Bronchial epithelial cell (primary cell): Measurements from ENCODE around the gene C6orf141. TPM values are rescaled to one million over a fixed set of nuclear protein-coding genes. Genes with fewer than 3 reads are reported as not detected.
"Not testable (repeated sequence)": the region's sequence is repeated elsewhere in the genome, so short reads cannot be mapped to it uniquely, and the experiment has no call there.

Source experiments
- DNase-seq: peaks from one replicate; pipeline ENCODE4 v3.0.0-alpha.2; 2010; ENCODE audit warnings: low read depth
- FAIRE-seq: peaks from 2 replicates; lab custom pipeline; 2011; peaks lifted over from hg19 to GRCh38; lab: Jason Lieb, UNC
- H3K27me3 ChIP-seq: 2 replicates; pipeline ENCODE4 v1.5.1; 2011; ENCODE audit warnings: low read length; ENCODE audit not compliant: control insufficient read depth, insufficient read depth
- H3K36me3 ChIP-seq: 2 replicates; pipeline ENCODE4 v1.5.1; 2011; ENCODE audit warnings: low read length; ENCODE audit not compliant: control insufficient read depth, insufficient read depth
- H3K4me3 ChIP-seq: 2 replicates; pipeline ENCODE4 v1.5.1; 2011; ENCODE audit warnings: mild to moderate bottlenecking, low read depth, low read length, control low read depth
- CTCF ChIP-seq: IDR thresholded peaks from 2 replicates; pipeline ENCODE4 v1.5.1; 2011; ENCODE audit warnings: mild to moderate bottlenecking, moderate library complexity, low read length, control low read depth, inconsistent platforms; ENCODE audit not compliant: insufficient read depth, severe bottlenecking
- total RNA-seq: library from RNA; depleted of rRNA; stranded (reverse); fragments of >200 nt; gene quantifications from 2 replicates; pipeline ENCODE4 v1.2.1, GENCODE V29; 2014

The C6orf141 gene
- total RNA-seq, 1 donor from 2014 or later: 10.8 TPM

- no peak for TF ChIP-seq CTCF
- Histone ChIP-seq H3K4me3 (no peak overlapping the region), H3K36me3 (no peaks in the 10 kb centered on the region), H3K27me3 (no peaks in the 10 kb centered on the region)
- no peak for FAIRE-seq
- peak; percentile 77 for DNase-seq
These were observed 26.1 kb downstream of the C6orf141 start for GRCh38 chr6:49576618-49577017.

DNA sequence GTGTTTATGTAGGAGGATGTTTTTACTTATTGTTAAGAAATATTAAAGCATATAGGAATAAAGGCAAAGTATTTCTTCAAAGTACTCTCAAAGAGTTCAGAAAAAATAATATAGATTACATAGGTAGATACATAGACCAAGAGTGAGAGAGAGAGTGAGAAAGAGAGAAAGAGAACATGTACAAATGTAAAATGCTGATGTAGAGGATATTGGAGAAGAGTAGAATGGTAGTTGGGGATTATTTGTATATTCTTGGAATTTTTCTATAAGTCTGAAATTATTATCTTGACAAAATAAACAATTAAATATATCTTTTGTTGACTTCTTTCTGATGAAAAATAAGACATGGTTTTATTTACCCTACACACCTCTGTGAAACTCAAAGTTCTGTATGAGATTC is 29.2 kb downstream of the C6orf141 start:
- FAIRE-seq (no peak), DNase-seq (no peak)
- H3K4me3 ChIP-seq: no peak overlapping the region
- H3K36me3 ChIP-seq: no peaks in the 10 kb centered on the region
- TF ChIP-seq CTCF: no peak
- no peaks in the 10 kb centered on the region for H3K27me3 ChIP-seq

DNA sequence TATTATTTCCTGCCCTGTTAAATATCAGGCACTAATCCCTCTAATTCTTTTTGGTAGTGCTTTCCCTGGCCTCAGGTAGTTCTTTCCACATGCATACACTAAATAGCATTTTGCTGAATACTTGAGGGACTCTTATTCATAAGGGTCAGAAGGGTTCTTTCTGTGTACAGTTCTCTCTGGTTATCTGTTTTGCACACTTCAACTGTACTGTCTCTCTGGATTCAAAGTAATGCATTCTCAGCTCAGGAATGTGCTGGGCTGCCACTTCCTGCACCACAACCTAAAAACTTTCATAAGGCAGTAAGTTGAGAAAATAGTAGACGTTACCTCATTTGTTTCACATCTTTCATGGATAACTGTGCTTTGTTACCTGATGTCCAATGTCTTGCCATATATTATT is 32.1 kb downstream of the C6orf141 start:
- no peak for TF ChIP-seq CTCF
- Histone ChIP-seq H3K4me3 (no peak overlapping the region), H3K36me3 (no peaks in the 10 kb centered on the region), H3K27me3 (no peaks in the 10 kb centered on the region)
- DNase-seq: no peak
- FAIRE-seq: no peak

- DNase-seq, H3K27me3 ChIP-seq, FAIRE-seq, H3K36me3 ChIP-seq, H3K4me3 ChIP-seq: not testable (repeated sequence)
These were observed 36.8 kb downstream of the C6orf141 start for GRCh38 chr6:49587262-49587661.

Other genes starting within 250 kb of the C6orf141 start
- gene MMUT, start 87.4 kb upstream of the C6orf141 start, total RNA-seq: 16.8 and 19.7 TPM in 2 replicates
- gene CENPQ, start 87.3 kb upstream of the C6orf141 start, total RNA-seq: 1.7 and 2.4 TPM in 2 replicates
- gene GLYATL3, start 50.7 kb upstream of the C6orf141 start, total RNA-seq: 0.26 TPM in 1 of 2 replicates, not detected in the other
- gene RHAG, start 86.2 kb downstream of the C6orf141 start, total RNA-seq: not detected in 2 replicates
- not detected in 2 replicates for gene CRISP2, start 162.9 kb downstream of the C6orf141 start, total RNA-seq
- gene CRISP3, start 193.7 kb downstream of the C6orf141 start, total RNA-seq: under 0.01 and 2.4 TPM in 2 replicates
- gene PGK2, start 236.6 kb downstream of the C6orf141 start, total RNA-seq: not detected in 2 replicates